ENCODE data around the gene RB1.

- TF ChIP-seq NFYB (CRISPR knock-in tag; conservative IDR thresholded peaks at IDR 0.05; ENCODE audit: low read depth), result no peak
- no peak for TF ChIP-seq KAT7 (CRISPR knock-in tag; IDR thresholded peaks at IDR 0.05; ENCODE audit: borderline replicate concordance)
- TF ChIP-seq SP1 (CRISPR knock-in tag; conservative IDR thresholded peaks at IDR 0.05), result no peak
- TF ChIP-seq CTCF (IDR thresholded peaks at IDR 0.05), result no peak
- TF ChIP-seq MAX (CRISPR knock-in tag; IDR thresholded peaks at IDR 0.05), result no peak
- TF ChIP-seq USF1 (CRISPR knock-in tag; IDR thresholded peaks at IDR 0.05), result no peak
- TF ChIP-seq JUN (CRISPR knock-in tag; IDR thresholded peaks at IDR 0.05), result no peak
- no peak for TF ChIP-seq HMGXB4 (CRISPR knock-in tag; IDR thresholded peaks at IDR 0.05)
- TF ChIP-seq ZNF219 (CRISPR knock-in tag; IDR thresholded peaks at IDR 0.05; ENCODE audit: borderline replicate concordance), result no peak
- TF ChIP-seq GABPB1 (CRISPR knock-in tag; IDR thresholded peaks at IDR 0.05), result no peak
- TF ChIP-seq ELF4 (CRISPR knock-in tag; IDR thresholded peaks at IDR 0.05; ENCODE audit: low read depth), result no peak
- no peak for TF ChIP-seq STAT6 (CRISPR knock-in tag; conservative IDR thresholded peaks at IDR 0.05; ENCODE audit: low read depth)
- TF ChIP-seq IRF2 (CRISPR knock-in tag; IDR thresholded peaks at IDR 0.05; ENCODE audit: borderline replicate concordance, low read depth), result no peak
Measured at GRCh38 chr13:48530833-48531232, 227.3 kb downstream of the RB1 start.
